ENCODE results near the gene MYH11. TPM values are rescaled to one million over a fixed set of nuclear protein-coding genes. Genes with fewer than 3 reads are reported as not detected.

MYH11 gene
- total and polyA plus RNA-seq, 2 of the 13 experiments (the other 11 are each of a cell fraction or from before 2014, with no cell fraction given) = not detected

GRCh38 chr16:15704545-15704987, 152.3 kb downstream of the MYH11 start (continued):
- TF ChIP-seq ZNF574 (CRISPR knock-in tag; IDR thresholded peaks at IDR 0.05) = 0 out of 2 replicates have a peak, but pooled peaks have one; percentile 15
- no peak for TF ChIP-seq ZNF530 (CRISPR knock-in tag; IDR thresholded peaks at IDR 0.05; ENCODE audit: low read depth)
- peak; percentile 87 for TF ChIP-seq TEAD3 (CRISPR knock-in tag; optimal IDR thresholded peaks at IDR 0.05; ENCODE audit: borderline replicate concordance)
- no peak for TF ChIP-seq SYNCRIP (IDR thresholded peaks at IDR 0.05; ENCODE audit: insufficient read depth, low read depth, low read length)
- no peak for TF ChIP-seq ATAD3A (CRISPR knock-in tag; IDR thresholded peaks at IDR 0.05)
- no peak for TF ChIP-seq SMAD9 (CRISPR knock-in tag; IDR thresholded peaks at IDR 0.05)
- TF ChIP-seq ESRRA (CRISPR knock-in tag; IDR thresholded peaks at IDR 0.05; ENCODE audit: low read depth) = peak; percentile 65; the same call in 1 of the 2 replicates
- no peak for TF ChIP-seq NFYC (CRISPR knock-in tag; IDR thresholded peaks at IDR 0.05)
- TF ChIP-seq SMAD1 (CRISPR knock-in tag; IDR thresholded peaks at IDR 0.05; ENCODE audit: borderline replicate concordance, low read depth) = 0 out of 2 replicates have a peak, but pooled peaks have one; percentile 62
- no peak for TF ChIP-seq NR2F6 (IDR thresholded peaks at IDR 0.05)
- TF ChIP-seq NR2F6 (CRISPR knock-in tag; IDR thresholded peaks at IDR 0.05) = 0 out of 2 replicates have a peak, but pooled peaks have one; percentile 30
- peak; percentile 25; the same call in 1 of the 2 replicates for TF ChIP-seq SMAD3 (CRISPR knock-in tag; IDR thresholded peaks at IDR 0.05)
- TF ChIP-seq ZNF34 (CRISPR knock-in tag; IDR thresholded peaks at IDR 0.05; ENCODE audit: borderline replicate concordance) = no peak
- TF ChIP-seq KDM2A (CRISPR knock-in tag; IDR thresholded peaks at IDR 0.05; ENCODE audit: borderline replicate concordance, low read depth) = peak; percentile 70
- peak; percentile 47; the same call in 1 of the 2 replicates for TF ChIP-seq YEATS2 (CRISPR knock-in tag; IDR thresholded peaks at IDR 0.05; ENCODE audit: borderline replicate concordance)
- peak; percentile 97 for TF ChIP-seq STAG1 (CRISPR knock-in tag; IDR thresholded peaks at IDR 0.05)
- no peak for TF ChIP-seq ATF2 (CRISPR knock-in tag; IDR thresholded peaks at IDR 0.05)
- peak; percentile 58 for TF ChIP-seq ELF3 (CRISPR knock-in tag; IDR thresholded peaks at IDR 0.05)
- no peak for TF ChIP-seq HBP1 (CRISPR knock-in tag; IDR thresholded peaks at IDR 0.05; ENCODE audit: low read depth)

Measured in HepG2 (cell line).